ENCODE measurements around the gene YY1.

The YY1 gene

DNA sequence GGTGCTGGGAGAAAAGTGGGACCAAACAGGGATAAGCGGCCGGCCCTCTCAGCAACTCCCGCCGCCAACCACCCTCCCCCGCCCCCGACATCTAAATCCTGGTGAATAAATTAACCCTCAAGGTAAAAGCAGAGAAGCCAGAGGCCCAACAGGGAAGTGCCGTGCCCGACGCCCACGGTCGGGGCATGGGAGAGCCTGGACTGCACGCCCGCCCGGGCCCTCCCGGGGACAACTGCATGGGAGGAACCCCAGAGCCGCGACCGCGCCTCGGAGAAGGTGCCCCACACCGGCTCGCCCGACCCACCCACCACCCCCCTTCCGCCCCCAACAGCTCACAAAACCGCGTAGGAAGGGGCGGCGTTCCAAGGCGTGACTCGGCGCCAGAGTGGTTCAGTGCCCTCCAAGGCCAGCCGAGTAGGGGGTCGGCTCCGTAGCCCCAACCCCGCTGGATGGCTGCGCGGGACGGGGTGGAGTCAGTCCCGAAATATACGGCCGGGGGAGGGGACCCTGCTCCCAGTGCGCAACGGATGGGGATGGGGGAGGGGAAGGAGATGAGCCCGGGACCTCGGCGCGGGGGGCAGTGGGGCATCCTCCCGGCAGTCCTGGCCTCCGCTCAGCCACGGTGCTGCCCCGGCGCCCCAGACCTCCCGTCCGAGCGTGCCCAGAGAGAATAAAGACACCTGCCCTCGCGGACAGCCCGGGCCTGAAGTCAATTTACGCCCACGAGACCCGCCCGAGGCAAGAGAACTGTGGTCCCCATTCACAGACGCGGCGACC is 66.6 kb downstream of the YY1 start:
- no peaks in the 10 kb centered on the region for H3K36me3 ChIP-seq (ENCODE audit: insufficient read depth, low read length)
- no peaks in the 10 kb centered on the region for H3F3A ChIP-seq (ENCODE audit: insufficient read depth, low read length)
- peak overlapping the region; percentile 92 for H3K4me2 ChIP-seq (ENCODE audit: low read length)
- H3K9me3 ChIP-seq (ENCODE audit: low read length) = no peaks in the 10 kb centered on the region
- TF ChIP-seq, protein P1, sequence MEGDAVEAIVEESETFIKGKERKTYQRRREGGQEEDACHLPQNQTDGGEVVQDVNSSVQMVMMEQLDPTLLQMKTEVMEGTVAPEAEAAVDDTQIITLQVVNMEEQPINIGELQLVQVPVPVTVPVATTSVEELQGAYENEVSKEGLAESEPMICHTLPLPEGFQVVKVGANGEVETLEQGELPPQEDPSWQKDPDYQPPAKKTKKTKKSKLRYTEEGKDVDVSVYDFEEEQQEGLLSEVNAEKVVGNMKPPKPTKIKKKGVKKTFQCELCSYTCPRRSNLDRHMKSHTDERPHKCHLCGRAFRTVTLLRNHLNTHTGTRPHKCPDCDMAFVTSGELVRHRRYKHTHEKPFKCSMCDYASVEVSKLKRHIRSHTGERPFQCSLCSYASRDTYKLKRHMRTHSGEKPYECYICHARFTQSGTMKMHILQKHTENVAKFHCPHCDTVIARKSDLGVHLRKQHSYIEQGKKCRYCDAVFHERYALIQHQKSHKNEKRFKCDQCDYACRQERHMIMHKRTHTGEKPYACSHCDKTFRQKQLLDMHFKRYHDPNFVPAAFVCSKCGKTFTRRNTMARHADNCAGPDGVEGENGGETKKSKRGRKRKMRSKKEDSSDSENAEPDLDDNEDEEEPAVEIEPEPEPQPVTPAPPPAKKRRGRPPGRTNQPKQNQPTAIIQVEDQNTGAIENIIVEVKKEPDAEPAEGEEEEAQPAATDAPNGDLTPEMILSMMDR (IDR thresholded peaks at IDR 0.05; ENCODE audit: low read length) = no peak
- TF ChIP-seq EZH2 (IDR thresholded peaks at IDR 0.05; ENCODE audit: borderline replicate concordance, low read length) = no peak
- H3K9ac ChIP-seq (ENCODE audit: low read length) = peak overlapping the region; percentile 67
- H3K27me3 ChIP-seq (ENCODE audit: insufficient read depth, low read length) = 0 out of 2 replicates have a peak, but pooled peaks cover 5% of the 10 kb centered on the region
- no peaks in the 10 kb centered on the region for H3K79me2 ChIP-seq (ENCODE audit: insufficient read depth, low read length)
- peaks cover 20% of the 10 kb centered on the region for H3K4me1 ChIP-seq (ENCODE audit: insufficient read depth, low read length, severe bottlenecking)
- H3K9me2 ChIP-seq (ENCODE audit: low read depth, low read length) = no peaks in the 10 kb centered on the region
- H3K4me3 ChIP-seq (ENCODE audit: low read depth, low read length, poor library complexity, severe bottlenecking) = peak overlapping the region; percentile 60
- 0 out of 2 replicates have a peak overlapping the region, but pooled peaks have one; percentile 61 for H2AFZ ChIP-seq (ENCODE audit: low read length)
- no peaks in the 10 kb centered on the region for H4K20me1 ChIP-seq (ENCODE audit: insufficient read depth, low read length)
- no peak overlapping the region for H3K27ac ChIP-seq (ENCODE audit: low read depth, low read length, poor library complexity, severe bottlenecking)

DNA sequence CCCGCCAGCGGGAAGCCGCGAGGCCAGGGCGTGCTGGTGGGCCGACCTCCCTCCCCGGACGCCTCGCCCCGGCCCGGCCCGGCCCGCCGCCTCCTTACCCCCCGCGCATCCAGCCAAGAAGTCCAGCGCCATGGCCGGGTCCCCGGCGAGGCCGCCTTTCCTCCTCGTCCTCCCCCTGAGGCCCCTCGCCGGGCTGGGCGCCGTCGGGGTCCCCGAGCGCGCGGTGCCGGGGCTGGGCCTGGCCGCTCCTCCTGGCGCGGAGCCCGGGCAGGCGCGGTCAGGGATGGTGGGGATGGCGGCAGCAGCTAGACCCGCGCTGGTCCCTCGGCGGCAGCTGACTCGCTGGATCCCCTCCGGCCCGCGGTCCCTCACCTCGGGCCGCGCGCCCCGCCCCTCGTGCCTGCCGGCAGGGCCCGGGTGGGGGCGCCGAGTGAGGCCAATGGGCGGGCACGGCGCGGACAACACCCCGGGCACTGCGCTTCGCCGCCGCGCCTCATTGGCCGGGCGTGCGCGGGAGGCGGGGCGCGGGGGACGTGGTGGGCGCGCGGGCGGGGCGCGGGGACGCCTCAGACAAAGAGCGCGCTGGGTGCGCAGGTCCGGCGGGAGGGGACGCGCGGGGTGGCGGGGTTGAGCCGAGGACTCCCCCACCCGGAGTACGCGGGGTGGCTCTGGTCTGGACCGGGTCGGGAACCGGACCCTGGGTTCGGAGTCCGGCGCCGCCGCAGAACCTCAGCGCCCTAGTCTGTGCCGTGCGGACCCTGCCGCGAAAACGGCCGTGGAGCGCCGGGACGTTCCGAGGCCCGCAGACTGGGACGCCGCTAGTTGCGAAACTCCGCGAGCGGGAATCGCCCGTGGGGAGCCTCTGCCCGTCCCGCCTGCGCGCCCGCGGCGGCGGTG is 67.4 kb downstream of the YY1 start, which contains the start of gene SLC25A29:
Gene SLC25A29 (minus strand): TSS at position 344 of the 897 bp plus-strand sequence. CDS start 212 bp downstream, at position 132.
- Histone ChIP-seq H3K27me3 (ENCODE audit: insufficient read depth, low read length) (0 out of 2 replicates have a peak, but pooled peaks cover 5% of the 10 kb centered on the region), H3K79me2 (ENCODE audit: insufficient read depth, low read length) (no peaks in the 10 kb centered on the region), H3F3A (ENCODE audit: insufficient read depth, low read length) (no peaks in the 10 kb centered on the region), H3K9me3 (ENCODE audit: low read length) (no peaks in the 10 kb centered on the region), H3K27ac (ENCODE audit: low read depth, low read length, poor library complexity, severe bottlenecking) (no peak within 1 kb of the TSS), H3K9me2 (ENCODE audit: low read depth, low read length) (no peaks in the 10 kb centered on the region), H3K4me1 (ENCODE audit: insufficient read depth, low read length, severe bottlenecking) (peaks cover 20% of the 10 kb centered on the region), H2AFZ (ENCODE audit: low read length) (0 out of 2 replicates have a peak within 1 kb of the TSS, but pooled peaks have one; percentile 61), H3K4me3 (ENCODE audit: low read depth, low read length, poor library complexity, severe bottlenecking) (peak within 1 kb of the TSS; percentile 60), H3K4me2 (ENCODE audit: low read length) (peak within 1 kb of the TSS; percentile 92), H3K9ac (ENCODE audit: low read length) (peak within 1 kb of the TSS; percentile 67), H4K20me1 (ENCODE audit: insufficient read depth, low read length) (no peaks in the 10 kb centered on the region), H3K36me3 (ENCODE audit: insufficient read depth, low read length) (no peaks in the 10 kb centered on the region)
- TF ChIP-seq, protein P1 (IDR thresholded peaks at IDR 0.05; ENCODE audit: low read length) = no peak
- TF ChIP-seq EZH2 (IDR thresholded peaks at IDR 0.05; ENCODE audit: borderline replicate concordance, low read length) = no peak

DNA sequence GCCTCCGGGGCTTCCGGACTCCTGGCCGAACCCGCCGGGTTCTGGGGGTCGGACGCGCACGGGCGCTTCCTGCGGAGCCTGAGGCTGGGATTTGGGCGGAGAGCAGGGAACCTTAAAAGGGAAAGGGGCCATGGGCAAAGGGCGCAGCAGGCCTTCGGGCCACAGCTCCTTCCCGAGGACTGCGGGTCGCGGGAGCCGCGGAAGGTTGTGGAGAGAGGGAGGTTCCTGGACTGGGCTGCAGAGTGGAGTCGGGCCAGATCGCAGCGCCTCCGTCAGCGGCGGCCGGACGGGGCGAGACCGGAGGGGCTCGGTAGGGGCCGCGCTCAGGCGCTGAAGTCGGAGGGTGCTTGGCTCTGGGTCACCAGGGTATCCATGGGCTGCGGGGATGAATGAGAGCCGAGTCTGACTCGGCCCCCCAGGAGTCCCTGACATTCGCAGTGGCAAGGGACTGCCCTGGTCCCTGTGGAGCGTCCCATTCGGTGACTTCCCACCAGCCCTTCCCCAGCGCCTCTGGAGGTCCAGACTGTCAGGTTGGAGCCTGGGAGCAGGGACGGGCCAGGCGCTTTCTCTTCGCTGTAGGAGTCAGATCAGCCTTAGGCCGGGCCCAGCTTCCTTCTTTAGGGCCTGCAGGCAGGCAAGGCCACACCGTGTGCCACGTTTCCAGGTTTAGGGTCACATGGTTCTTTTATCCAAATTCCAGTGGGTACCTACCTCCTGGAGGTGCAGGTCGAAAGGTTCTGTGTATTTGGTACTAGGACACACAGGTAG is 68.2 kb downstream of the YY1 start:
- Histone ChIP-seq H2AFZ (ENCODE audit: low read length) (no peak overlapping the region), H4K20me1 (ENCODE audit: insufficient read depth, low read length) (no peaks in the 10 kb centered on the region), H3K9me2 (ENCODE audit: low read depth, low read length) (no peaks in the 10 kb centered on the region), H3K27me3 (ENCODE audit: insufficient read depth, low read length) (0 out of 2 replicates have a peak, but pooled peaks cover 5% of the 10 kb centered on the region), H3K79me2 (ENCODE audit: insufficient read depth, low read length) (no peaks in the 10 kb centered on the region), H3K4me3 (ENCODE audit: low read depth, low read length, poor library complexity, severe bottlenecking) (peak overlapping the region; percentile 60), H3K9ac (ENCODE audit: low read length) (peak overlapping the region; percentile 58), H3K27ac (ENCODE audit: low read depth, low read length, poor library complexity, severe bottlenecking) (no peak overlapping the region), H3F3A (ENCODE audit: insufficient read depth, low read length) (no peaks in the 10 kb centered on the region), H3K4me2 (ENCODE audit: low read length) (peak overlapping the region; percentile 92), H3K9me3 (ENCODE audit: low read length) (no peaks in the 10 kb centered on the region), H3K36me3 (ENCODE audit: insufficient read depth, low read length) (no peaks in the 10 kb centered on the region), H3K4me1 (ENCODE audit: insufficient read depth, low read length, severe bottlenecking) (peaks cover 24% of the 10 kb centered on the region)
- no peak for TF ChIP-seq EZH2 (IDR thresholded peaks at IDR 0.05; ENCODE audit: borderline replicate concordance, low read length)
- TF ChIP-seq, protein P1 (IDR thresholded peaks at IDR 0.05; ENCODE audit: low read length) = no peak
